ENCODE measurements around the gene ABHD6.

DNA sequence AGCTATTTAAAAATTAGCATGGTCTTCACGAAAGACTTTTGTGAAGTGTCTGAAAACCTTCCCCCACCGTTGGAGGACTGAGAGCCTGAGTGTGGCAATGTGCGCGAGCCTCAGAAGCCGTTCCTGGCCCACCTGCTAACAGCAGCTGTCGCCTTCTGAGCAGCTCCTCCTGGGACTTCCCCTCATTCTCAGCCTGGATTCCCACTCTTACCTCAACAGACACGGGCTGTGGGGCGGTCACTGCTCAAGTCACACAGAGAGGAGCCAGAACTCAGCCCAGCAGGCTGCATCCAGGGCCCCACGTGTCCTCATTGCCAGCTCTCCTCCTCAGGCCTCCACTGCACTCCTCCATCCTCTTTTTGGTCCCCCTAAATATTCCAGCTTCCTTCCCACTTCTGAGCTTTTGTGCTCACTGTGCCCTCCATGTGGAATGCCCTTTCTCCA is 34.7 kb upstream of the ABHD6 start:
- TF ChIP-seq, protein P1, sequence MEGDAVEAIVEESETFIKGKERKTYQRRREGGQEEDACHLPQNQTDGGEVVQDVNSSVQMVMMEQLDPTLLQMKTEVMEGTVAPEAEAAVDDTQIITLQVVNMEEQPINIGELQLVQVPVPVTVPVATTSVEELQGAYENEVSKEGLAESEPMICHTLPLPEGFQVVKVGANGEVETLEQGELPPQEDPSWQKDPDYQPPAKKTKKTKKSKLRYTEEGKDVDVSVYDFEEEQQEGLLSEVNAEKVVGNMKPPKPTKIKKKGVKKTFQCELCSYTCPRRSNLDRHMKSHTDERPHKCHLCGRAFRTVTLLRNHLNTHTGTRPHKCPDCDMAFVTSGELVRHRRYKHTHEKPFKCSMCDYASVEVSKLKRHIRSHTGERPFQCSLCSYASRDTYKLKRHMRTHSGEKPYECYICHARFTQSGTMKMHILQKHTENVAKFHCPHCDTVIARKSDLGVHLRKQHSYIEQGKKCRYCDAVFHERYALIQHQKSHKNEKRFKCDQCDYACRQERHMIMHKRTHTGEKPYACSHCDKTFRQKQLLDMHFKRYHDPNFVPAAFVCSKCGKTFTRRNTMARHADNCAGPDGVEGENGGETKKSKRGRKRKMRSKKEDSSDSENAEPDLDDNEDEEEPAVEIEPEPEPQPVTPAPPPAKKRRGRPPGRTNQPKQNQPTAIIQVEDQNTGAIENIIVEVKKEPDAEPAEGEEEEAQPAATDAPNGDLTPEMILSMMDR (IDR thresholded peaks at IDR 0.05) = no peak
- no peak for TF ChIP-seq POLR2AphosphoS5 (IDR thresholded peaks at IDR 0.05; ENCODE audit: low read depth, low read length)

Measured in Panc1 (cell line).